ENCODE data around the gene OR51L1.

OR51L1 gene

GRCh38 chr11:5046226-5046625, 51.6 kb downstream of the OR51L1 start, which contains the start of gene OR52J3:
Gene OR52J3, plus strand, starts transcription at chr11:5046526. Its CDS starts 0 bp downstream, at chr11:5046526.
- DNase-seq (ENCODE audit: extremely low read depth, low read depth), result no peak
- TF ChIP-seq, protein P1, sequence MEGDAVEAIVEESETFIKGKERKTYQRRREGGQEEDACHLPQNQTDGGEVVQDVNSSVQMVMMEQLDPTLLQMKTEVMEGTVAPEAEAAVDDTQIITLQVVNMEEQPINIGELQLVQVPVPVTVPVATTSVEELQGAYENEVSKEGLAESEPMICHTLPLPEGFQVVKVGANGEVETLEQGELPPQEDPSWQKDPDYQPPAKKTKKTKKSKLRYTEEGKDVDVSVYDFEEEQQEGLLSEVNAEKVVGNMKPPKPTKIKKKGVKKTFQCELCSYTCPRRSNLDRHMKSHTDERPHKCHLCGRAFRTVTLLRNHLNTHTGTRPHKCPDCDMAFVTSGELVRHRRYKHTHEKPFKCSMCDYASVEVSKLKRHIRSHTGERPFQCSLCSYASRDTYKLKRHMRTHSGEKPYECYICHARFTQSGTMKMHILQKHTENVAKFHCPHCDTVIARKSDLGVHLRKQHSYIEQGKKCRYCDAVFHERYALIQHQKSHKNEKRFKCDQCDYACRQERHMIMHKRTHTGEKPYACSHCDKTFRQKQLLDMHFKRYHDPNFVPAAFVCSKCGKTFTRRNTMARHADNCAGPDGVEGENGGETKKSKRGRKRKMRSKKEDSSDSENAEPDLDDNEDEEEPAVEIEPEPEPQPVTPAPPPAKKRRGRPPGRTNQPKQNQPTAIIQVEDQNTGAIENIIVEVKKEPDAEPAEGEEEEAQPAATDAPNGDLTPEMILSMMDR (IDR thresholded peaks at IDR 0.05; ENCODE audit: low read depth, low read length), result no peak

DNA sequence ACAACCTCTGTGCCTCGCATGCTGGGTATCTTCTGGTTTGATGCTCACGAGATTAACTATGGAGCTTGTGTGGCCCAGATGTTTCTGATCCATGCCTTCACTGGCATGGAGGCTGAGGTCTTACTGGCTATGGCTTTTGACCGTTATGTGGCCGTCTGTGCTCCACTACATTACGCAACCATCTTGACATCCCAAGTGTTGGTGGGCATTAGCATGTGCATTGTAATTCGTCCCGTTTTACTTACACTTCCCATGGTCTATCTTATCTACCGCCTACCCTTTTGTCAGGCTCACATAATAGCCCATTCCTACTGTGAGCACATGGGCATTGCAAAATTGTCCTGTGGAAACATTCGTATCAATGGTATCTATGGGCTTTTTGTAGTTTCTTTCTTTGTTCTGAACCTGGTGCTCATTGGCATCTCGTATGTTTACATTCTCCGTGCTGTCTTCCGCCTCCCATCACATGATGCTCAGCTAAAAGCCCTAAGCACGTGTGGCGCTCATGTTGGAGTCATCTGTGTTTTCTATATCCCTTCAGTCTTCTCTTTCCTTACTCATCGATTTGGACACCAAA, 52.2 kb downstream of the OR51L1 start:
- TF ChIP-seq, protein P1 (IDR thresholded peaks at IDR 0.05; ENCODE audit: low read depth, low read length), result no peak
- no peak for DNase-seq (ENCODE audit: extremely low read depth, low read depth)

Data from AG09319 (cell line).